Ishikawa (cell line): ENCODE measurements around the gene TAGAP.

Experiments used
- CEBPB ChIP-seq: IDR thresholded peaks from 2 replicates; pipeline ENCODE4 v1.6.1; 2012
- CREB1 ChIP-seq: IDR thresholded peaks from 2 replicates; pipeline ENCODE4 v1.6.1; 2012; ENCODE audit warnings: low read depth
- EGR1 ChIP-seq: IDR thresholded peaks from 2 replicates; pipeline ENCODE4 v1.6.1; 2012
- EP300 ChIP-seq: IDR thresholded peaks from 2 replicates; pipeline ENCODE4 v1.6.1; 2012; ENCODE audit warnings: borderline replicate concordance
- FOXM1 ChIP-seq: IDR thresholded peaks from 2 replicates; pipeline ENCODE4 v1.6.1; 2012; ENCODE audit warnings: low read depth, borderline replicate concordance
- MAX ChIP-seq: IDR thresholded peaks from 2 replicates; pipeline ENCODE4 v1.6.1; 2012
- NFIC ChIP-seq: IDR thresholded peaks from 2 replicates; pipeline ENCODE4 v1.6.1; 2012
- RAD21 ChIP-seq: IDR thresholded peaks from 2 replicates; pipeline ENCODE4 v1.6.1; 2012; ENCODE audit warnings: low read depth
- REST ChIP-seq: IDR thresholded peaks from 2 replicates; pipeline ENCODE4 v1.6.1; 2012; ENCODE audit warnings: low read depth, mild to moderate bottlenecking
- TAF1 ChIP-seq: IDR thresholded peaks from 2 replicates; pipeline ENCODE4 v1.6.1; 2012; ENCODE audit warnings: low read depth, mild to moderate bottlenecking
- TCF12 ChIP-seq: IDR thresholded peaks from 2 replicates; pipeline ENCODE4 v1.6.1; 2012; ENCODE audit warnings: low read depth
- TEAD4 ChIP-seq: IDR thresholded peaks from 2 replicates; pipeline ENCODE4 v1.6.1; 2012
- YY1 ChIP-seq: IDR thresholded peaks from 2 replicates; pipeline ENCODE4 v1.6.1; 2012; ENCODE audit warnings: low read depth
- ZBTB7A ChIP-seq: IDR thresholded peaks from 2 replicates; pipeline ENCODE4 v1.6.1; 2012; ENCODE audit warnings: low read depth
- TF ChIP-seq, protein P1 (sequence below): IDR thresholded peaks from 2 replicates; pipeline ENCODE4 v1.6.1; 2012

TAGAP gene

DNA sequence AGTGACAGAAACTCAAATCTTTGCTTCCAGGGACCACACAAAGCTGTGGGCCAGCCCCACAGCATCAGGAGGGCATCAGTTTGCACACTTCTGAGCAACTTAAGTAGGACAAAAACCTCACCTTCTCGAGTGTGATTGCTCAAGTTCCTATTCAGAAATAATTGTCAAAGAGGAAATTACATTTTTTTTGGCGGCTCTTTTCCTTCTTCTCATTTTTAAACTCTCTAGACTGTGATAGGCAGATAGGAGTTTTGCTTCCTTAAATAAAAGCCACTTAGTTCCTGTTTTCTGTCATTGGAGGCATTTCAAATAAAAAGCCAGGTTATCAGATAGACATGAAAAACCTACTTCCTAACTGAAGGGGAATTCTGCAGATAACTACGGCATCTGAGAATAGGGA is 11.2 kb upstream of the TAGAP start:
- TF ChIP-seq MAX (no peak), REST (no peak), EGR1 (no peak), TAF1 (no peak), TCF12 (no peak)
- TF ChIP-seq, protein P1, sequence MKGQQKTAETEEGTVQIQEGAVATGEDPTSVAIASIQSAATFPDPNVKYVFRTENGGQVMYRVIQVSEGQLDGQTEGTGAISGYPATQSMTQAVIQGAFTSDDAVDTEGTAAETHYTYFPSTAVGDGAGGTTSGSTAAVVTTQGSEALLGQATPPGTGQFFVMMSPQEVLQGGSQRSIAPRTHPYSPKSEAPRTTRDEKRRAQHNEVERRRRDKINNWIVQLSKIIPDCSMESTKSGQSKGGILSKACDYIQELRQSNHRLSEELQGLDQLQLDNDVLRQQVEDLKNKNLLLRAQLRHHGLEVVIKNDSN = no peak

GRCh38 chr6:159053781-159054398 is 9.1 kb upstream of the TAGAP start:
- TF ChIP-seq EP300 (no peak), TCF12 (no peak), CEBPB (no peak), NFIC (no peak), CREB1 (no peak), RAD21 (no peak), ZBTB7A (no peak), TAF1 (no peak), TEAD4 (no peak), REST (no peak), MAX (no peak), YY1 (no peak), FOXM1 (no peak), EGR1 (no peak)
- TF ChIP-seq, protein P1 = no peak

DNA sequence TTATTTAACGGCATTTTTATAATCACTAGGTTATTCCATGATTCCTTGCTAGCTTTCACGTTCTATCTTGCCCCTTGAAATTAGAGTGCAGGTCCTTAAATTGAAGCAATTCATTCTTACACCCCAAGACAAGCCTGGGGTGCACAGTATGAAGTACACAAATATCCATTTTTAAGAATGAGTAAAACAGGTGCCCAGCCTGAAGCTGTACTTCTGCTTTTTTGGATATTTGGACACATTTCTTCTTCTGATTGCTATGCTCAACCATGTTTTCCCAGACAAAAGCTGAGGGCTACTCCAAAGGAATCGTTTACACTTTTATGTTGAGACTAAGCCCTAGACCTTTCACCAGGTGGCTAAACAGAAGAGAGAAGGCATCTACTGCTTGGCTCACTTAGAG is 7.9 kb upstream of the TAGAP start:
- TF ChIP-seq, protein P1 = no peak
- no peak for TF ChIP-seq TEAD4
- no peak for TF ChIP-seq FOXM1

GRCh38 chr6:159047891-159048685 is 3.3 kb upstream of the TAGAP start:
- TF ChIP-seq FOXM1 (no peak), REST (no peak), TEAD4 (no peak), CEBPB (no peak), YY1 (no peak), EGR1 (no peak), TAF1 (no peak), CREB1 (no peak), RAD21 (no peak), NFIC (no peak), EP300 (no peak), MAX (no peak), ZBTB7A (no peak), TCF12 (no peak)
- TF ChIP-seq, protein P1 = no peak
